Stomach smooth muscle (tissue), 2 donors: Measurements from ENCODE around the gene PTPRN2.
"Not testable (repeated sequence)": the region's sequence is repeated elsewhere in the genome, so short reads cannot be mapped to it uniquely, and the experiment has no call there.

Experiments used
- H3K27ac ChIP-seq: one replicate; pipeline ENCODE4 v1.7.0; 2013; ENCODE audit warnings: mild to moderate bottlenecking, low read length, inconsistent platforms
- H3K27me3 ChIP-seq, 2 donors: one replicate each; pipeline ENCODE4 v1.7.0; 2013; ENCODE audit warnings: low read length in 2 of 2; ENCODE audit not compliant: insufficient read depth in 2 of 2, control insufficient read depth in 1 of 2
- H3K36me3 ChIP-seq, 2 donors: one replicate each; pipeline ENCODE4 v1.7.0; 2013; ENCODE audit warnings: low read length in 2 of 2; ENCODE audit not compliant: control insufficient read depth in 2 of 2, insufficient read depth in 2 of 2
- H3K4me1 ChIP-seq: one replicate; pipeline ENCODE4 v1.7.0; 2013; ENCODE audit warnings: low read length; ENCODE audit not compliant: control insufficient read depth, insufficient read depth
- H3K4me3 ChIP-seq, 2 donors: one replicate each; pipeline ENCODE4 v1.7.0; 2013; ENCODE audit warnings: low read length in 2 of 2
- H3K9ac ChIP-seq, 2 donors: one replicate each; pipeline ENCODE4 v1.7.0; 2013; ENCODE audit warnings: low read length in 2 of 2, mild to moderate bottlenecking in 1 of 2
- H3K9me3 ChIP-seq, 2 donors: one replicate each; pipeline ENCODE4 v1.7.0; 2013; ENCODE audit warnings: low read length in 2 of 2; ENCODE audit not compliant: control insufficient read depth in 2 of 2
- donor health status: healthy.
- donor health status: Pancreatic carcinoma.

Gene PTPRN2

GRCh38 chr7:158035343-158035742, 552.3 kb downstream of the PTPRN2 start:
- no peaks in the 10 kb centered on the region for H3K4me1 ChIP-seq
- H3K9ac ChIP-seq: no peak overlapping the region
- H3K27me3 ChIP-seq: peaks cover 0 to 3% of the 10 kb centered on the region in 2 donors
- no peak overlapping the region for H3K4me3 ChIP-seq
- no peak overlapping the region for H3K27ac ChIP-seq
- no peaks in the 10 kb centered on the region for H3K36me3 ChIP-seq
- peaks cover 0 to 18% of the 10 kb centered on the region in 2 donors for H3K9me3 ChIP-seq

- H3K9ac ChIP-seq: no peak overlapping the region
- H3K9me3 ChIP-seq: peaks cover 0 to 13% of the 10 kb centered on the region in 2 donors
- no peak overlapping the region for H3K27ac ChIP-seq
These were observed 553.1 kb downstream of the PTPRN2 start for GRCh38 chr7:158034571-158034970.

DNA sequence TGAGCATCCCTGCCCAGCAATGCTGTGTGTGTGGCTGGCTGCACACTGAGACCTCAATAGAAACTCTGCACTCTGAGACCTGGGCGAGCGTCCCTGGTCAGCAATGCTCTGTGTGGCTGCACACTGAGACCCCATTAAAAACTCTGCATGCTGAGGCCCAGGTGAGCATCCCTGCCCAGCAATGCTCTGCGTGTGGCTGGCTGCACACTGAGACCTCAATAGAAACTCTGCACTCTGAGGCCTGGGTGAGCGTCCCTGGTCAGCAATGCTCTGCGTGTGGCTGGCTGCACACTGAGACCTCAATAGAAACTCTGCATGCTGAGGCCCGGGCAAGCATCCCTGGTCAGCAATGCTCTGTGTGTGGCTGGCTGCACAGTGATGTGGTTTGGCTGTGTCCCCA, 553.7 kb downstream of the PTPRN2 start:
- H3K4me3 ChIP-seq, H3K27ac ChIP-seq, H3K27me3 ChIP-seq, H3K9me3 ChIP-seq, H3K36me3 ChIP-seq, H3K9ac ChIP-seq, H3K4me1 ChIP-seq: not testable (repeated sequence)

More at GRCh38 chr7:158034571-158034970, 553.1 kb downstream of the PTPRN2 start:
- H3K4me3 ChIP-seq: no peak overlapping the region
- H3K36me3 ChIP-seq: no peaks in the 10 kb centered on the region
- peaks cover 0 to 3% of the 10 kb centered on the region in 2 donors for H3K27me3 ChIP-seq
- no peaks in the 10 kb centered on the region for H3K4me1 ChIP-seq

DNA sequence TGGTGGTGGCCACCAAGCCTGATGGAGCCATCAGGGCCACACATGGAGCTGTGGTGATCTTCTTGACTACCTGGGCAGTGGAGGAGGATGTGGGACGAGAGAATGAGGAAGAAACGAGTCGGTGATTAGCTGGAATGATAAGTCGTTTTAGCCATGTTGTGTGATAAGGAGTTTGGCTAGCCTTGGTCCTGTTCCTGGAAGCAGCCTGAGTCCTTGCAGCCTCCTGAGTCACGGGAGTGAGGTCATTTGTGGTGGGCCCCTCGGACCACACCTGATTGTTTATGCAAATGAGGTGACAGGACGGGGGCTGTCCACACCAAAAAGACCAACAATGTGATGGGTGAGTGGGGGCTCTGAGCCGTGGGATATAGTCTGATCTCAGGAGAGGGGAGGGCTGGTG, 554.4 kb downstream of the PTPRN2 start:
- Histone ChIP-seq H3K9me3 (peaks cover 0 to 7% of the 10 kb centered on the region in 2 donors), H3K27me3 (peaks cover 0 to 3% of the 10 kb centered on the region in 2 donors), H3K9ac (no peak overlapping the region), H3K36me3 (no peaks in the 10 kb centered on the region), H3K27ac (no peak overlapping the region), H3K4me1 (no peaks in the 10 kb centered on the region), H3K4me3 (no peak overlapping the region)

GRCh38 chr7:158032561-158033115, 555.0 kb downstream of the PTPRN2 start:
- no peak overlapping the region for H3K27ac ChIP-seq
- H3K4me1 ChIP-seq: no peaks in the 10 kb centered on the region
- H3K27me3 ChIP-seq: peaks cover 0 to 3% of the 10 kb centered on the region in 2 donors
- no peak overlapping the region for H3K4me3 ChIP-seq
- peaks cover 0 to 7% of the 10 kb centered on the region in 2 donors for H3K9me3 ChIP-seq
- no peak overlapping the region for H3K9ac ChIP-seq
- H3K36me3 ChIP-seq: no peaks in the 10 kb centered on the region

GRCh38 chr7:158031867-158032308, 555.7 kb downstream of the PTPRN2 start:
- Histone ChIP-seq H3K9me3 (peaks cover 0 to 7% of the 10 kb centered on the region in 2 donors), H3K27me3 (peaks cover 0 to 3% of the 10 kb centered on the region in 2 donors), H3K9ac (no peak overlapping the region), H3K27ac (no peak overlapping the region), H3K4me3 (no peak overlapping the region), H3K36me3 (no peaks in the 10 kb centered on the region), H3K4me1 (no peaks in the 10 kb centered on the region)

- no peaks in the 10 kb centered on the region for H3K4me1 ChIP-seq
- peaks cover 0 to 7% of the 10 kb centered on the region in 2 donors for H3K9me3 ChIP-seq
- no peak overlapping the region for H3K4me3 ChIP-seq
- H3K27me3 ChIP-seq: peaks cover 0 to 3% of the 10 kb centered on the region in 2 donors
- no peak overlapping the region for H3K9ac ChIP-seq
- no peak overlapping the region for H3K27ac ChIP-seq
- H3K36me3 ChIP-seq: no peaks in the 10 kb centered on the region
These were observed 557.1 kb downstream of the PTPRN2 start for GRCh38 chr7:158030566-158030965.

- peaks cover 0 to 7% of the 10 kb centered on the region in 2 donors for H3K9me3 ChIP-seq
- no peak overlapping the region for H3K4me3 ChIP-seq
- no peak overlapping the region for H3K9ac ChIP-seq
- no peaks in the 10 kb centered on the region for H3K4me1 ChIP-seq
- H3K27me3 ChIP-seq: peaks cover 0 to 3% of the 10 kb centered on the region in 2 donors
- H3K36me3 ChIP-seq: no peaks in the 10 kb centered on the region
- no peak overlapping the region for H3K27ac ChIP-seq
These were observed 557.6 kb downstream of the PTPRN2 start for GRCh38 chr7:158030071-158030470.

DNA sequence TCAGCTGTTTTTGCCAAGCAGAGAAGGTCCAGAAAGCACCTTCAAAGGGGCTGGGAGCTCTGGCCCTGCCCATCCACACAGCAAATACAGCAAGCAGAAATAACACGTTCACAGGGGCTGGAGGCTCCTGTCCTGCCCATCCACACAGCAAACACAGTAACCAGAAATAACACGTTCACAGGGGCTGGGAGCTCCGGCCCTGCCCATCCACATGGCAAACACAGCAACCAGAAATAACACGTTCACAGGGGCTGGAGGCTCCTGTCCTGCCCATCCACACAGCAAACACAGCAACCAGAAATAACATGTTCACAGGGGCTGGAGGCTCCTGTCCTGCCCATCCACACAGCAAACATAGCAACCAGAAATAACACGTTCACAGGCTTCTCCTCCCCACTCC, 558.1 kb downstream of the PTPRN2 start:
- Histone ChIP-seq H3K9ac (no peak overlapping the region), H3K9me3 (peaks cover 0 to 7% of the 10 kb centered on the region in 2 donors), H3K27ac (no peak overlapping the region), H3K36me3 (no peaks in the 10 kb centered on the region), H3K4me1 (no peaks in the 10 kb centered on the region), H3K4me3 (no peak overlapping the region), H3K27me3 (no peaks in the 10 kb centered on the region)

DNA sequence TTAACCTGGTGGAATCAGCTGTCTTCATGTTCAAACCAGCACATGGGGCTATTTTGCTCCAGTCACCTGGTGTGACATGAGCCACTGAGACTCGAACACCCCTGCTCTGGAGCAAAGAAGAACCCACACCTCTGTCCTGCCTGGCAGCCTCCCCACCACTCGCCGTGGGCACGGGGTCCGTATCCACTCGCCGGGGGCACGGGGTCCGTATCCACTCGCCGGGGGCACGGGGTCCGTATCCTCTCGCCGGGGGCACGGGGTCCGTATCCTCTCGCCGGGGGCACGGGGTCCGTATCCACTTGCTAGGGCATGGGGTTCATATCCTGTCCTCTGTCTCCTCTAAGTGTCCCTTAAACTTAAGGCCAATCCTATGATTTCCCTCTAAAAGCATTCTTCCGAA, 558.7 kb downstream of the PTPRN2 start:
- Histone ChIP-seq H3K9me3 (peaks cover 0 to 5% of the 10 kb centered on the region in 2 donors), H3K9ac (no peak overlapping the region), H3K36me3 (no peaks in the 10 kb centered on the region), H3K27ac (no peak overlapping the region), H3K27me3 (no peaks in the 10 kb centered on the region), H3K4me3 (no peak overlapping the region), H3K4me1 (no peaks in the 10 kb centered on the region)

DNA sequence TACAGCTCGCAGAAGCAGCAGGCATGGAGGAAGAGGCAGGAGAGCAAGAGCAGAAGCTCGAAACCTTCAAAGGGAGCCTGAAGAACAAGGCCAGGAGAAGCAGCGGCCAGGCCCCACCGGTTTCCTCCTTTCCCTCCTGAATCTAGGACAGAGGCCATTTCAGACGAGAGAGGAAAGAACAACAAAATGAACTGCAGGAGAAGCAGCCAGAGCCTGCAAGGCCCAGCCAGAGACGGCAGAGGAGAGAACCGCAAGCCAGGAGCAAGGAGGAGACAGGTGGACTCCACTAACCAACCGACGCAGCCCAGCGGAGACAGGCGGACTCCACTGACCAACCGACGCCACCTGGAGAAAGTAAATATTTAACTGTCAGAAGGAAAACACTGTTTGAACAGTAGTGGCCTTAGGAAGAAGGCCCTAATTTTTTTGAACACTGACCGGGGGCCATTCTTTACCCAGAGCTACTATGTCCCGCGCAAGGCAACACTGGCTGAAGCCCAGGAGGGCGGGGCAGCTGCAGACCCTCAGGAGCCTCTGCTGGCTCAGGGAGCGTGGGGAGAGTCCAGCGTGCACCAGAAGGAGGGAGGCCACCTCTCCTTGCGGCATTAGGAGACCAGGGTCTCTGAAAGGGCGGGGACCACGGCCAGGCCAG, 559.2 kb downstream of the PTPRN2 start:
- Histone ChIP-seq H3K9ac (no peak overlapping the region), H3K9me3 (no peaks in the 10 kb centered on the region), H3K4me1 (no peaks in the 10 kb centered on the region), H3K4me3 (no peak overlapping the region), H3K27me3 (no peaks in the 10 kb centered on the region), H3K27ac (no peak overlapping the region), H3K36me3 (no peaks in the 10 kb centered on the region)
